CD4-positive, CD25-positive, alpha-beta regulatory T cell (primary cell): ENCODE data around the gene CENPM. TPM values are rescaled to one million over a fixed set of nuclear protein-coding genes. Genes with fewer than 3 reads are reported as not detected.

Experiments
- ATAC-seq, 2 donors: fragments of 150-1000 bp; cut with Tn5 transposase; one replicate each; pipeline ENCODE4 v1.10.0; 2021; ENCODE audit warnings: low read depth in 2 of 2, moderate number of reproducible peaks in 2 of 2, moderate library complexity in 1 of 2
- DNase-seq, 3 donors: peaks; one replicate each; pipeline versions ENCODE4 v3.0.0 to v3.0.0-alpha.2; 2012 to 2022; ENCODE audit warnings: mixed read lengths in 1 of 3
- H3K27ac ChIP-seq: one replicate; pipeline ENCODE4 v1.7.0; 2013; ENCODE audit warnings: mild to moderate bottlenecking, low read length; ENCODE audit not compliant: insufficient read depth, poor library complexity, severe bottlenecking
- H3K27me3 ChIP-seq: one replicate; pipeline ENCODE4 v1.7.0; 2013; ENCODE audit warnings: low read length; ENCODE audit not compliant: control insufficient read depth, insufficient read depth
- H3K36me3 ChIP-seq: one replicate; pipeline ENCODE4 v1.7.0; 2013; ENCODE audit warnings: mild to moderate bottlenecking, low read length, moderate library complexity; ENCODE audit not compliant: control insufficient read depth, insufficient read depth
- H3K4me1 ChIP-seq: 2 replicates; pipeline ENCODE4 v1.7.0; 2013; ENCODE audit warnings: mild to moderate bottlenecking, low read length; ENCODE audit not compliant: insufficient read depth, control insufficient read depth, poor library complexity, severe bottlenecking
- H3K4me3 ChIP-seq: one replicate; pipeline ENCODE4 v1.7.0; 2013; ENCODE audit warnings: low read depth, mild to moderate bottlenecking, low read length, moderate library complexity
- H3K9me3 ChIP-seq, 2 experiments: 1 replicate in 1 of 2; 2 replicates in 1 of 2; pipeline ENCODE4 v1.7.0; 2013; ENCODE audit warnings: low read length in 2 of 2, mild to moderate bottlenecking in 1 of 2, moderate library complexity in 1 of 2; ENCODE audit not compliant: control insufficient read depth in 2 of 2
- H3K27ac Mint-ChIP-seq, 3 donors: one replicate each; pipeline ENCODE4 v1.8.0; 2020 to 2022; ENCODE audit warnings: mild to moderate bottlenecking in 3 of 3, mixed read lengths in 3 of 3, moderate library complexity in 2 of 3
- H3K27me3 Mint-ChIP-seq: one replicate; pipeline ENCODE4 v1.8.0; 2022; ENCODE audit warnings: mild to moderate bottlenecking, mixed read lengths
- H3K36me3 Mint-ChIP-seq: one replicate; pipeline ENCODE4 v1.8.0; 2020; ENCODE audit warnings: mixed read lengths
- H3K4me1 Mint-ChIP-seq, 4 donors: one replicate each; pipeline ENCODE4 v1.8.0; 2020 to 2022; ENCODE audit warnings: mixed read lengths in 4 of 4, mild to moderate bottlenecking in 1 of 4
- H3K4me3 Mint-ChIP-seq, 4 donors: one replicate each; pipeline ENCODE4 v1.8.0; 2020 to 2022; ENCODE audit warnings: mild to moderate bottlenecking in 4 of 4, mixed read lengths in 4 of 4, moderate library complexity in 3 of 4
- H3K9me3 Mint-ChIP-seq, 7 donors: one replicate each; pipeline ENCODE4 v1.8.0; 2020 to 2022; ENCODE audit warnings: mixed read lengths in 7 of 7, mild to moderate bottlenecking in 3 of 7, moderate library complexity in 2 of 7
- polyA plus RNA-seq, 4 donors: library from polyadenylated mRNA; unstranded; fragments of 300-500 nt; fragmentation: Illumina TruSeq; gene quantifications; one replicate each; pipeline ENCODE4 v1.2.3, GENCODE V29; 2021
- total RNA-seq: library from RNA; stranded (reverse); gene quantifications from one replicate; pipeline ENCODE4 v1.2.3, GENCODE V29; 2022

Gene CENPM
- total and polyA plus RNA-seq, 5 donors from 2014 or later, result 33.9 to 75.7 (median 64.4) TPM

- Mint-ChIP-seq H3K9me3 (no peaks in the 10 kb centered on the region), H3K36me3 (no peaks in the 10 kb centered on the region), H3K27me3 (no peaks in the 10 kb centered on the region), H3K4me3 (peak overlapping the region in 1 of 4 donors; percentile 64), H3K4me1 (peaks cover 0 to 29% (median 18%) of the 10 kb centered on the region in 4 donors), H3K27ac (no peak overlapping the region)
- ATAC-seq, result no peak
- Histone ChIP-seq H3K9me3 (no peaks in the 10 kb centered on the region), H3K4me3 (no peak overlapping the region), H3K36me3 (no peaks in the 10 kb centered on the region), H3K4me1 (peaks cover 21% of the 10 kb centered on the region), H3K27ac (no peak overlapping the region), H3K27me3 (no peaks in the 10 kb centered on the region)
- DNase-seq, result no peak
These were observed 1.2 kb upstream of the CENPM start for GRCh38 chr22:41948142-41948541.

GRCh38 chr22:41947424-41948080 is 600 bp upstream of the CENPM start:
- Histone ChIP-seq H3K9me3 (no peaks in the 10 kb centered on the region), H3K4me3 (peak overlapping the region; percentile 74), H3K27me3 (no peaks in the 10 kb centered on the region), H3K27ac (peak overlapping the region; percentile 63), H3K4me1 (peaks cover 21% of the 10 kb centered on the region), H3K36me3 (no peaks in the 10 kb centered on the region)
- Mint-ChIP-seq H3K27ac (peak overlapping the region in 2 of 3 donors; percentile 86 to 91), H3K9me3 (no peaks in the 10 kb centered on the region), H3K27me3 (no peaks in the 10 kb centered on the region), H3K4me1 (peaks cover 0 to 29% (median 18%) of the 10 kb centered on the region in 4 donors), H3K4me3 (peak overlapping the region in 3 of 4 donors; percentile 95 to 97 (median 96)), H3K36me3 (no peaks in the 10 kb centered on the region)
- no peak for DNase-seq
- ATAC-seq, result no peak

DNA sequence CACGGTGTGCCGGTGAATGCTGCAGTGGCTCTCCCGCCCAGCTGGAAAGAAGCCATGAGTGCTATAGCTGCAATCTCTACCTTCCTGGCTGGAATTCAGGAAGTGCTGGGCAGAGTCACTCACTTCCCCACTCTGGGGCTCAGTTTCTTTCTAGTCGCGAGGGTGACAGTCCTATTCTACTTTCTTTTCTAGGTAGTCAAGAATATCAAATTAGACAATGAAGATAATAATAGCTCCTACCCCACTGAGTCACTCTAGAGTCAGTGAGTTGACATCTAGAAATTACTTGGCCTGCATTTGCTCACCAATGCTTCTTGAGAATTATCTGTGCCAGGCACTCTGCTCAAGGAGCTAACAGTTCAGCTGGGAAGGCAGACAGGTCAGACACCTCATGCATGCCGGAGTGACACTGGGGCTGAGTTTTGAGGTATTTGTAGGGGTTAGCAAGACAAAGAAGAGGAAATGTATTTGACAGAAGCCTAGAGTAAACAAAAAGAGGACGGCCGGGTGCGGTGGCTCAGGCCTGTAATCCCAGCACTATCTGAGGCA is 3.2 kb downstream of the CENPM start:
- Histone ChIP-seq H3K9me3 (no peaks in the 10 kb centered on the region), H3K4me3 (no peak overlapping the region), H3K27ac (peak overlapping the region; percentile 10), H3K36me3 (no peaks in the 10 kb centered on the region), H3K4me1 (peaks cover 45% of the 10 kb centered on the region), H3K27me3 (no peaks in the 10 kb centered on the region)
- no peaks in the 10 kb centered on the region for H3K36me3 Mint-ChIP-seq
- H3K9me3 Mint-ChIP-seq, result no peaks in the 10 kb centered on the region
- peaks cover 4% of the 10 kb centered on the region for H3K27me3 Mint-ChIP-seq
- ATAC-seq, result no peak
- peak overlapping the region in 2 of 3 donors; percentile 57 to 81 for H3K27ac Mint-ChIP-seq
- H3K4me1 Mint-ChIP-seq, result peaks cover 9 to 62% (median 42%) of the 10 kb centered on the region in 4 donors
- peak overlapping the region in 3 of 4 donors; percentile 7 to 77 (median 66) for H3K4me3 Mint-ChIP-seq
- no peak for DNase-seq

DNA sequence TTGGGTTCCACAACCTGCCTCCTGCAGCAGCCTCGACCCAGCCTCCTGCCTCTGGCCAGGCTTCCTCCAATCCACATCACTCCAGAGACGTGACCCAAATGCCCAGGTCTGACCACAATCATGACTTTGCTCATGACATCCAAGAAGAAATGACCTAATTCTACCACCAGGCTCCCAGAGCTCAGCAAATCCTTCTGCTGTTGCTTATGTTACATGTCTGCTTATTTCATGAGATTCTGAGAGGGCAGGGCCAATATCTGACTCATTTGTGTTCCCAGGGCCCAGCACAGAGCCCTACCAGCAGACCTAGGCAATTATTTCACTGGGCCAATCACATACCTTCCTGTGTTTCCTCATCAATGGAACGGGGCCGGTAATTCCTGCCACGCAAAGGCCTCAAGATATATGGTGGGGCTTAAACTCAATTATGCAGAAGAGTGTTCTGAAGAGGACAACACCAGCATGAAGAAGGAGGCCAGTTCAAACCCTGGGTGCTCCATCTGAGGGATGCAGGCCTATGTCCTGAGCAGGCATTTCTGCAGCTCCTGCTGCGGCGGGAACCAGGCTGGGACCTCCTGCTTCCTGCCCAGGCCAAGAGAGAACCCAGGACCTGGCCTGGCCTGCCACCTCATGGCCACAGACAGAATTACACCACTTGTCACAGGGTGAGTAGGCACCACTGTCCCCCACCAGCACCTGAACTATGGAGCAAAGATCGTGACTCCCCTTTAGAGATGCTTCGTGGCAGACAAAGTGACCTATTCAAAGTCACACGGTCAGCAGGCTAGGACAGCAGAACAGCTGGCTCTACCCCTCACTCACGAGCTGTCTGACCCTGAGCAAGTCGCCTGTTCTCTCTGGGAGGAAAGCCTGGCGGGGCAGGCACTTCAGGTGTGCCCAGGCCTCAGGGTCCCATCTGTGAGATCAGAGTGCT is 5.9 kb downstream of the CENPM start:
- Mint-ChIP-seq H3K27ac (peak overlapping the region; percentile 100), H3K4me3 (peak overlapping the region; percentile 90 to 99 (median 95)), H3K27me3 (peaks cover 4% of the 10 kb centered on the region), H3K36me3 (peaks cover 3% of the 10 kb centered on the region), H3K4me1 (peaks cover 9 to 73% (median 49%) of the 10 kb centered on the region in 4 donors), H3K9me3 (no peaks in the 10 kb centered on the region)
- peak overlapping the region; percentile 99 for H3K27ac ChIP-seq
- peak; percentile 61 to 64 for ATAC-seq
- no peaks in the 10 kb centered on the region for H3K27me3 ChIP-seq
- H3K9me3 ChIP-seq, result no peaks in the 10 kb centered on the region
- H3K4me1 ChIP-seq, result peaks cover 48% of the 10 kb centered on the region
- peak overlapping the region; percentile 42 for H3K4me3 ChIP-seq
- no peaks in the 10 kb centered on the region for H3K36me3 ChIP-seq
- peak; percentile 75 to 90 (median 89) for DNase-seq

DNA sequence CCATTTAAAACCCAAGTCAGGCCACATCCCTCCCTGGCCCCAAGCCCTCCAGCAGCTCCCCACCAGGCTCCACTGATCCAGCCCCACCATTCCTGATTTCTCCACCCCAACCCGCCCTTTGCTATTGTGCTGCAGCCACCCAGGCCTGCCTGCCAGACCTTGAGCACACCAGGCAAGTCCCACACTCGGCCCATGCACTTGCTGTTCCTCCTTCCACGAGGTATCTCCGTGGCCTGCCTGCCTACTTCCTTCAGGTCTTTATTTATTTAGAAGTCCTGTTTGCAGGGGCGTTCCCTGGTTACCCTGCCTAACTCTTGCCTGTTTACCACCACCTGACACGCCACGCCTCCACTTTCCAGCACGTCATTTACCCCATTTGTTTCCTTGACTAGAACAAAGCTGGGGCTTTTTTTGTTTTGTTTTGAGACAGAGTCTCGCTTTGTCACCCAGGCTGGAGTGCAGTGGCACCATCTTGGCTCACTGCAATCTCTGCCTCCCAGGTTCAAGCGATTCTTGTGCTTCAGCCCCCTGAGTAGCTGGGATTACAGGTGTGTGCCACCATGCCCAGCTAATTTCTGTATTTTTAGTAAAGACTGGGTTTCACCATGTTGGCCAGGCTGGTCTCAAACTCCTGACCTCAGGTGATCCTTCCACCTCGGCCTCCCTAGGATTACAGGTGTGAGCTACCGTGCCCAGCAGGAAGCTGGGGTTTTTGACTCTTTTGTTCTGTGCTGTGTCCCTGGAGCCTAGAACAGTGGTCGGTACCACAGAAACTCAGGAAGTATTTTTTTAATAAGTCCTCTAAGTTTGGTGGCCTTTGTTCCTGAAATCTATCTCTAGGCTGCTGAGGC is 6.7 kb downstream of the CENPM start:
- H3K4me1 Mint-ChIP-seq, result peaks cover 9 to 69% (median 45%) of the 10 kb centered on the region in 4 donors
- Histone ChIP-seq H3K36me3 (no peaks in the 10 kb centered on the region), H3K9me3 (no peaks in the 10 kb centered on the region), H3K27ac (peak overlapping the region; percentile 99), H3K4me3 (peak overlapping the region; percentile 78), H3K4me1 (peaks cover 39% of the 10 kb centered on the region), H3K27me3 (no peaks in the 10 kb centered on the region)
- H3K27ac Mint-ChIP-seq, result peak overlapping the region; percentile 100
- H3K27me3 Mint-ChIP-seq, result peaks cover 4% of the 10 kb centered on the region
- peaks cover 3% of the 10 kb centered on the region for H3K36me3 Mint-ChIP-seq
- peak; percentile 77 to 79 for ATAC-seq
- peak; percentile 96 to 98 (median 98) for DNase-seq
- no peaks in the 10 kb centered on the region for H3K9me3 Mint-ChIP-seq
- peak overlapping the region; percentile 90 to 99 (median 95) for H3K4me3 Mint-ChIP-seq

DNA sequence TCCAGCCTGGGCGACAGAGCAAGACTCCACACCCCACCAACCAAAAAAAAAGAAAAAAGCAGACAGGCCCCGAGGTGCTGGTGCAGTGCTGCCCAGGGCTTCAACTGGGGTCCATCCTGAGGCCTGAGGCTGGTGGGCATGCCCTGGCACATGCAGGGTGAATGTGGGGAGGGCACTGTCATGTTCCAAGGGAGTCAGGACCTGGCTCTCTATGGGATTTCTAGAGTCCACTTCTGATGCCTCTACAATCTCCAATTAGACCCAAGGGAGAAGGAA is 10.1 kb downstream of the CENPM start:
- Histone ChIP-seq H3K4me1 (peaks cover 36% of the 10 kb centered on the region), H3K36me3 (no peaks in the 10 kb centered on the region), H3K27me3 (no peaks in the 10 kb centered on the region), H3K27ac (no peak overlapping the region), H3K4me3 (no peak overlapping the region), H3K9me3 (no peaks in the 10 kb centered on the region)
- Mint-ChIP-seq H3K4me1 (peaks cover 9 to 57% (median 40%) of the 10 kb centered on the region in 4 donors), H3K27ac (peak overlapping the region in 2 of 3 donors; percentile 86 to 88), H3K9me3 (no peaks in the 10 kb centered on the region), H3K27me3 (peaks cover 4% of the 10 kb centered on the region), H3K36me3 (peaks cover 3% of the 10 kb centered on the region), H3K4me3 (peak overlapping the region in 2 of 4 donors; percentile 35 to 39)
- no peak for ATAC-seq
- no peak for DNase-seq

- peaks cover 3% of the 10 kb centered on the region for H3K36me3 Mint-ChIP-seq
- no peak overlapping the region for H3K4me3 ChIP-seq
- H3K4me1 ChIP-seq, result peaks cover 28% of the 10 kb centered on the region
- no peaks in the 10 kb centered on the region for H3K27me3 Mint-ChIP-seq
- H3K27ac ChIP-seq, result no peak overlapping the region
- DNase-seq, result no peak
- H3K4me3 Mint-ChIP-seq, result no peak overlapping the region
- no peak for ATAC-seq
- no peaks in the 10 kb centered on the region for H3K9me3 Mint-ChIP-seq
- H3K36me3 ChIP-seq, result no peaks in the 10 kb centered on the region
- H3K27ac Mint-ChIP-seq, result peak overlapping the region in 2 of 3 donors; percentile 25 to 76
- H3K4me1 Mint-ChIP-seq, result peaks cover 9 to 44% (median 27%) of the 10 kb centered on the region in 4 donors
- no peaks in the 10 kb centered on the region for H3K9me3 ChIP-seq
- no peaks in the 10 kb centered on the region for H3K27me3 ChIP-seq
These were observed 11.4 kb downstream of the CENPM start for GRCh38 chr22:41935509-41935908.
